PC-9 (cell line): Measurements from ENCODE around the gene TANGO6. TPM values are rescaled to one million over a fixed set of nuclear protein-coding genes. Genes with fewer than 3 reads are reported as not detected.

Experiments used
- BruUV-seq: library from RNA; stranded (reverse); fragments of 400-500 nt; replicated peaks from 2 replicates; lab custom pipeline; 2021; lab: Mats Ljungman, UMichigan
- CTCF ChIA-PET: fragments of 300-600 bp; sonication (Branson Sonifier 250); formaldehyde crosslinking; loops from one replicate; lab custom pipeline; 2022; ENCODE audit warnings: antibody characterized with exemption; lab: Charles Lee
- POLR2A ChIA-PET: fragments of 300-600 bp; sonication (Branson Sonifier 250); formaldehyde crosslinking; loops from one replicate; lab custom pipeline; 2022; ENCODE audit warnings: antibody characterized with exemption; ENCODE audit not compliant: unreplicated experiment; lab: Charles Lee
- DNase-seq, 2 experiments: peaks; one replicate each; pipeline versions ENCODE4 v3.0.0 to v3.0.0-alpha.2; 2015 to 2022; ENCODE audit warnings: mixed read lengths in 1 of 2
- H2AFZ ChIP-seq: fragments of 200-600 bp; sonication (generic); 2 replicates; pipeline ENCODE4 v1.8.1; 2017; ENCODE audit warnings: antibody characterized with exemption
- H3F3A ChIP-seq: fragments of 200-600 bp; sonication (generic); 2 replicates; pipeline ENCODE4 v1.8.1; 2017; ENCODE audit warnings: antibody characterized with exemption, mild to moderate bottlenecking, low read depth; ENCODE audit not compliant: insufficient read depth
- H3K27ac ChIP-seq: fragments of 200-600 bp; sonication (generic); 2 replicates; pipeline ENCODE4 v1.6.1; 2016; ENCODE audit warnings: mixed run types
- H3K27me3 ChIP-seq: fragments of 200-600 bp; sonication (generic); 2 replicates; pipeline ENCODE4 v1.6.1; 2016; ENCODE audit warnings: low read depth, mixed run types; ENCODE audit not compliant: insufficient read depth
- H3K36me3 ChIP-seq: fragments of 200-600 bp; sonication (generic); 2 replicates; pipeline ENCODE4 v1.6.1; 2016; ENCODE audit warnings: low read depth, mixed run types
- H3K4me1 ChIP-seq: fragments of 200-600 bp; sonication (generic); replicated peaks from 2 replicates; pipeline ENCODE4 v1.6.1; 2016; ENCODE audit warnings: mixed run types; ENCODE audit not compliant: insufficient read depth
- H3K4me2 ChIP-seq: fragments of 200-600 bp; sonication (generic); 2 replicates; pipeline ENCODE4 v1.6.1; 2017; ENCODE audit warnings: mixed run types
- H3K4me3 ChIP-seq: fragments of 200-600 bp; sonication (generic); 2 replicates; pipeline ENCODE4 v1.6.1; 2016; ENCODE audit warnings: mixed run types
- H3K79me2 ChIP-seq: fragments of 200-600 bp; sonication (generic); 2 replicates; pipeline ENCODE4 v1.6.1; 2017; ENCODE audit warnings: low read depth, mixed run types
- H3K9me2 ChIP-seq: fragments of 200-600 bp; sonication (generic); 2 replicates; pipeline ENCODE4 v1.8.1; 2017; ENCODE audit warnings: mild to moderate bottlenecking; ENCODE audit not compliant: insufficient read depth
- H3K9me3 ChIP-seq: fragments of 200-600 bp; sonication (generic); 2 replicates; pipeline ENCODE4 v1.8.1; 2016; ENCODE audit warnings: low read depth; ENCODE audit not compliant: insufficient read depth
- H4K20me1 ChIP-seq: fragments of 200-600 bp; sonication (generic); 2 replicates; pipeline ENCODE4 v1.8.1; 2017; ENCODE audit not compliant: insufficient read depth
- CTCF ChIP-seq: fragments of 200-600 bp; sonication (generic); conservative IDR thresholded peaks from 2 replicates; pipeline ENCODE4 v1.6.1; 2017; ENCODE audit warnings: mixed run types, antibody characterized with exemption, mild to moderate bottlenecking, moderate library complexity
- EZH2 ChIP-seq: fragments of 200-600 bp; sonication (generic); IDR thresholded peaks from 2 replicates; pipeline ENCODE4 v1.8.0; 2017; ENCODE audit warnings: antibody characterized with exemption, low read depth
- intact Hi-C: fragments of 100-400 bp; cut with micrococcal nuclease; formaldehyde crosslinking; loops from one replicate; pipeline ENCODE4 v1.10.0; 2022; ENCODE audit not compliant: unreplicated experiment
- total RNA-seq: library from RNA; stranded (reverse); gene quantifications from 2 replicates; pipeline ENCODE4 v1.2.3, GENCODE V29; 2021

The TANGO6 gene
- total RNA-seq, 1 experiment from 2014 or later = 5.8 TPM

GRCh38 chr16:69072640-69072974 is 229.3 kb downstream of the TANGO6 start:
- TF ChIP-seq EZH2 (no peak), CTCF (no peak)
- no peak for DNase-seq
- no peaks in the 10 kb centered on the region for H3K79me2 ChIP-seq
- H3K27me3 ChIP-seq = no peaks in the 10 kb centered on the region
- H3F3A ChIP-seq = peaks cover 34% of the 10 kb centered on the region
- ChIA-PET POLR2A (interaction anchor here (0.7 kb wide), 1 partner anchor 60 kb away, joined by 6 read pairs; no protein-coding TSS in a partner anchor), CTCF (interaction anchor here (0.6 kb wide), 2 partner anchors 43 to 340 kb away, joined by 3 to 4 read pairs; no protein-coding TSS in a partner anchor)
- no TSS peak for BruUV-seq
- peak overlapping the region; percentile 54 for H3K4me2 ChIP-seq
- H3K9me3 ChIP-seq = no peaks in the 10 kb centered on the region
- H2AFZ ChIP-seq = no peak overlapping the region
- H4K20me1 ChIP-seq = no peaks in the 10 kb centered on the region
- H3K9me2 ChIP-seq = no peaks in the 10 kb centered on the region
- H3K4me1 ChIP-seq = peaks cover 46% of the 10 kb centered on the region
- intact Hi-C loops = no loop called here
- no peaks in the 10 kb centered on the region for H3K36me3 ChIP-seq
- H3K27ac ChIP-seq = peak overlapping the region; percentile 85
- H3K4me3 ChIP-seq = peak overlapping the region; percentile 8; the same call in 1 of the 2 replicates

GRCh38 chr16:69073181-69073702 is 229.9 kb downstream of the TANGO6 start:
- H3K27me3 ChIP-seq = no peaks in the 10 kb centered on the region
- DNase-seq = peak; percentile 69 to 94
- H3K27ac ChIP-seq = peak overlapping the region; percentile 85
- intact Hi-C loops = no loop called here
- peaks cover 50% of the 10 kb centered on the region for H3K4me1 ChIP-seq
- H3K9me2 ChIP-seq = no peaks in the 10 kb centered on the region
- peak overlapping the region; percentile 8; the same call in 1 of the 2 replicates for H3K4me3 ChIP-seq
- H2AFZ ChIP-seq = no peak overlapping the region
- CTCF ChIA-PET = interaction anchor here (0.6 to 0.8 kb wide), 3 partner anchors 50 to 341 kb away, joined by 3 to 4 read pairs (median 4); no protein-coding TSS in a partner anchor
- no peaks in the 10 kb centered on the region for H3K79me2 ChIP-seq
- no peaks in the 10 kb centered on the region for H3K36me3 ChIP-seq
- no TSS peak for BruUV-seq
- H4K20me1 ChIP-seq = no peaks in the 10 kb centered on the region
- peaks cover 38% of the 10 kb centered on the region for H3F3A ChIP-seq
- TF ChIP-seq EZH2 (no peak), CTCF (no peak)
- no peaks in the 10 kb centered on the region for H3K9me3 ChIP-seq
- H3K4me2 ChIP-seq = peak overlapping the region; percentile 54
- POLR2A ChIA-PET = interaction anchor here (0.7 kb wide), 1 partner anchor 60 kb away, joined by 6 read pairs; no protein-coding TSS in a partner anchor

GRCh38 chr16:69077251-69077650 is 233.9 kb downstream of the TANGO6 start:
- no peaks in the 10 kb centered on the region for H3K36me3 ChIP-seq
- H3K4me2 ChIP-seq = no peak overlapping the region
- no peak overlapping the region for H3K4me3 ChIP-seq
- peak; percentile 56 to 86 for DNase-seq
- peak overlapping the region; percentile 56 for H3K27ac ChIP-seq
- H4K20me1 ChIP-seq = no peaks in the 10 kb centered on the region
- POLR2A ChIA-PET = no interaction called here
- BruUV-seq = no TSS peak
- H3K9me2 ChIP-seq = no peaks in the 10 kb centered on the region
- H3K79me2 ChIP-seq = no peaks in the 10 kb centered on the region
- H3K27me3 ChIP-seq = no peaks in the 10 kb centered on the region
- no peak overlapping the region for H2AFZ ChIP-seq
- peaks cover 31% of the 10 kb centered on the region for H3K4me1 ChIP-seq
- H3F3A ChIP-seq = peaks cover 32% of the 10 kb centered on the region
- CTCF ChIA-PET = no interaction called here
- H3K9me3 ChIP-seq = no peaks in the 10 kb centered on the region
- TF ChIP-seq CTCF = no peak
- no peak for TF ChIP-seq EZH2
- intact Hi-C loops = loop anchor here (5.0 kb wide), 1 partner anchor 85 kb away; no protein-coding TSS in a partner anchor
